ENCODE results near the gene CRLF1. TPM values are rescaled to one million over a fixed set of nuclear protein-coding genes. Genes with fewer than 3 reads are reported as not detected.

Gene CRLF1
- total RNA-seq, 1 donor from 2014 or later = 17.0 TPM

- Mint-ChIP-seq H3K27ac (ENCODE audit: unreplicated experiment) (no peak overlapping the region), H3K4me3 (ENCODE audit: unreplicated experiment) (no peak overlapping the region), H3K4me1 (ENCODE audit: unreplicated experiment) (peaks cover 25% of the 10 kb centered on the region), H3K36me3 (ENCODE audit: unreplicated experiment) (no peaks in the 10 kb centered on the region), H3K9me3 (ENCODE audit: unreplicated experiment) (no peaks in the 10 kb centered on the region), H3K27me3 (ENCODE audit: unreplicated experiment) (no peaks in the 10 kb centered on the region)
- no peak for DNase-seq (ENCODE audit: extremely low spot score, unreplicated experiment)
- no peak for TF ChIP-seq CTCF (IDR thresholded peaks at IDR 0.05)
Measured at GRCh38 chr19:18644196-18645034, 37.8 kb upstream of the CRLF1 start.

GRCh38 chr19:18639706-18640243 is 33.2 kb upstream of the CRLF1 start:
- peaks cover under 1% of the 10 kb centered on the region for H3K27me3 Mint-ChIP-seq (ENCODE audit: unreplicated experiment)
- no peak for DNase-seq (ENCODE audit: extremely low spot score, unreplicated experiment)
- H3K36me3 Mint-ChIP-seq (ENCODE audit: unreplicated experiment) = no peaks in the 10 kb centered on the region
- TF ChIP-seq CTCF (IDR thresholded peaks at IDR 0.05) = no peak
- H3K4me1 Mint-ChIP-seq (ENCODE audit: unreplicated experiment) = peaks cover 14% of the 10 kb centered on the region
- no peak overlapping the region for H3K4me3 Mint-ChIP-seq (ENCODE audit: unreplicated experiment)
- H3K27ac Mint-ChIP-seq (ENCODE audit: unreplicated experiment) = no peak overlapping the region
- no peaks in the 10 kb centered on the region for H3K9me3 Mint-ChIP-seq (ENCODE audit: unreplicated experiment)

- Mint-ChIP-seq H3K27ac (ENCODE audit: unreplicated experiment) (peak overlapping the region; percentile 31), H3K4me1 (ENCODE audit: unreplicated experiment) (peaks cover 14% of the 10 kb centered on the region), H3K9me3 (ENCODE audit: unreplicated experiment) (no peaks in the 10 kb centered on the region), H3K4me3 (ENCODE audit: unreplicated experiment) (peak overlapping the region; percentile 82), H3K36me3 (ENCODE audit: unreplicated experiment) (no peaks in the 10 kb centered on the region), H3K27me3 (ENCODE audit: unreplicated experiment) (peaks cover 5% of the 10 kb centered on the region)
- DNase-seq (ENCODE audit: extremely low spot score, unreplicated experiment) = no peak
- no peak for TF ChIP-seq CTCF (IDR thresholded peaks at IDR 0.05)
Measured at GRCh38 chr19:18637673-18638630, 31.4 kb upstream of the CRLF1 start.

GRCh38 chr19:18636969-18637629 is 30.5 kb upstream of the CRLF1 start, which contains the start of gene KLHL26:
KLHL26 (plus strand) TSS chr19:18637028; CDS start chr19:18637055, 27 bp downstream.
- peak within 1 kb of the TSS; percentile 70 for H3K27ac Mint-ChIP-seq (ENCODE audit: unreplicated experiment)

More at GRCh38 chr19:18636969-18637629, 30.5 kb upstream of the CRLF1 start, which contains the start of gene KLHL26:
- peaks cover 14% of the 10 kb centered on the region for H3K4me1 Mint-ChIP-seq (ENCODE audit: unreplicated experiment)
- H3K36me3 Mint-ChIP-seq (ENCODE audit: unreplicated experiment) = no peaks in the 10 kb centered on the region
- TF ChIP-seq CTCF (IDR thresholded peaks at IDR 0.05) = no peak
- H3K4me3 Mint-ChIP-seq (ENCODE audit: unreplicated experiment) = peak within 1 kb of the TSS; percentile 82
- no peak for DNase-seq (ENCODE audit: extremely low spot score, unreplicated experiment)
- H3K27me3 Mint-ChIP-seq (ENCODE audit: unreplicated experiment) = peaks cover 5% of the 10 kb centered on the region
- H3K9me3 Mint-ChIP-seq (ENCODE audit: unreplicated experiment) = no peaks in the 10 kb centered on the region

Measured in osteocyte (in vitro differentiated cells).